Tibial nerve (tissue), 4 donors: ENCODE results near the gene KDM4C.

Source experiments
- EP300 ChIP-seq, 2 donors: sonication (generic); formaldehyde crosslinking; IDR thresholded peaks; one replicate each; pipeline ENCODE4 v1.6.1; 2017; ENCODE audit warnings: antibody characterized with exemption in 2 of 2, mild to moderate bottlenecking in 1 of 2
- POLR2A ChIP-seq, 2 donors: fragments of 450-650 bp; IDR thresholded peaks; one replicate each; pipeline ENCODE4 v1.6.1; 2017; ENCODE audit warnings: antibody characterized with exemption in 2 of 2, mild to moderate bottlenecking in 2 of 2, moderate library complexity in 2 of 2
- TF ChIP-seq, protein P1 (sequence below), 5 experiments: fragments of 200-600 bp in 3 of 5; fragments of 450-650 bp in 2 of 5; sonication (generic) in 3 of 5; IDR thresholded peaks; one replicate each; pipeline ENCODE4 v1.5.1; 2016 to 2019; ENCODE audit warnings: antibody characterized with exemption in 5 of 5, mild to moderate bottlenecking in 3 of 5, moderate library complexity in 2 of 5

DNA sequence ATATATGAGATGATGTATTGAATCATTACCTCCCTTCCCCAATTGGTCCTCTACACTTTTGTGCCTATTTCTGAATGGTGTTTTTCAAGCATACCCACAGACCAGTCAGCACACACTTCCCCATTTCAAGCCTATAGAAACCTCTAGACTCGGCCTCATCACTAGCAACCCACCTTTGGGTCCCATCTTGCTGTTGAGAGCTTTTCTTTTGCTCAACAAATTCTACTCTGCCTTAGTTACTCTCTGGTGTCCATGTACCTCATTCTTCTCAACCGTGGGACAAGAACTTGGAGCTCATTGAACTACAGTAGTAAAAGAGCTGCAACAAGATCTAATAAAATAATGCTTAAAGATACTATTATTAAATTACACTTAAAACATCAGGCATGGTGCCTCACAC, 49.0 kb upstream of the KDM4C start:
- TF ChIP-seq, protein P1, sequence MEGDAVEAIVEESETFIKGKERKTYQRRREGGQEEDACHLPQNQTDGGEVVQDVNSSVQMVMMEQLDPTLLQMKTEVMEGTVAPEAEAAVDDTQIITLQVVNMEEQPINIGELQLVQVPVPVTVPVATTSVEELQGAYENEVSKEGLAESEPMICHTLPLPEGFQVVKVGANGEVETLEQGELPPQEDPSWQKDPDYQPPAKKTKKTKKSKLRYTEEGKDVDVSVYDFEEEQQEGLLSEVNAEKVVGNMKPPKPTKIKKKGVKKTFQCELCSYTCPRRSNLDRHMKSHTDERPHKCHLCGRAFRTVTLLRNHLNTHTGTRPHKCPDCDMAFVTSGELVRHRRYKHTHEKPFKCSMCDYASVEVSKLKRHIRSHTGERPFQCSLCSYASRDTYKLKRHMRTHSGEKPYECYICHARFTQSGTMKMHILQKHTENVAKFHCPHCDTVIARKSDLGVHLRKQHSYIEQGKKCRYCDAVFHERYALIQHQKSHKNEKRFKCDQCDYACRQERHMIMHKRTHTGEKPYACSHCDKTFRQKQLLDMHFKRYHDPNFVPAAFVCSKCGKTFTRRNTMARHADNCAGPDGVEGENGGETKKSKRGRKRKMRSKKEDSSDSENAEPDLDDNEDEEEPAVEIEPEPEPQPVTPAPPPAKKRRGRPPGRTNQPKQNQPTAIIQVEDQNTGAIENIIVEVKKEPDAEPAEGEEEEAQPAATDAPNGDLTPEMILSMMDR (IDR thresholded peaks at IDR 0.05), result no peak
- TF ChIP-seq POLR2A (IDR thresholded peaks at IDR 0.05) (no peak), EP300 (IDR thresholded peaks at IDR 0.05) (no peak)
